B cell (primary cell): Measurements from ENCODE around the gene HBQ1. TPM values are rescaled to one million over a fixed set of nuclear protein-coding genes. Genes with fewer than 3 reads are reported as not detected.

ENCODE experiments used
- ATAC-seq: fragments of 200-7000 bp; cut with Tn5 transposase; one replicate; pipeline ENCODE4 v1.10.0; 2021; ENCODE audit warnings: low read depth, mild to moderate bottlenecking, moderate number of reproducible peaks, moderate library complexity
- CTCF ChIA-PET: fragments of 350-600 bp; sonication (Branson Sonifier 250); formaldehyde crosslinking; loops from one replicate; lab custom pipeline; 2021; ENCODE audit warnings: antibody characterized with exemption, inconsistent platforms; lab: Charles Lee
- POLR2A ChIA-PET: fragments of 350-600 bp; sonication (Branson Sonifier 250); formaldehyde crosslinking; loops from one replicate; lab custom pipeline; 2021; ENCODE audit warnings: antibody characterized with exemption; lab: Charles Lee
- DNase-seq: peaks from one replicate; pipeline ENCODE4 v3.0.0; 2013
- H2AFZ ChIP-seq: 2 replicates; pipeline ENCODE4 v1.6.1; 2012; ENCODE audit warnings: mild to moderate bottlenecking, low read depth, low read length; ENCODE audit not compliant: insufficient read depth, poor library complexity, severe bottlenecking
- H3K27ac ChIP-seq, 2 donors: 1 replicate in 1 of 2; 2 replicates in 1 of 2; pipeline ENCODE4 v1.5.1; 2012 to 2013; ENCODE audit warnings: low read length in 2 of 2, mild to moderate bottlenecking in 2 of 2, moderate library complexity in 1 of 2
- H3K27me3 ChIP-seq, 4 experiments: fragments of 200-600 bp in 1 of 4; sonication (generic) in 1 of 4; replicated peaks in 1 of 4; 1 replicate in 2 of 4; 2 replicates in 2 of 4; pipeline versions ENCODE4 v1.6.1 to v1.7.0; 2013 to 2016; ENCODE audit warnings: low read length in 3 of 4, mild to moderate bottlenecking in 2 of 4, mixed read lengths in 1 of 4, moderate library complexity in 1 of 4; ENCODE audit not compliant: insufficient read depth in 4 of 4, control insufficient read depth in 3 of 4; ENCODE audit errors: control extremely low read depth in 1 of 4
- H3K36me3 ChIP-seq, 2 experiments: replicated peaks in 1 of 2; 1 replicate in 1 of 2; 2 replicates in 1 of 2; pipeline versions ENCODE4 v1.6.1 to v1.7.1; 2013; ENCODE audit warnings: low read length in 1 of 2; ENCODE audit not compliant: insufficient read depth in 2 of 2, control insufficient read depth in 1 of 2; ENCODE audit errors: control extremely low read depth in 1 of 2, extremely low read depth in 1 of 2
- H3K4me1 ChIP-seq, 2 donors: fragments of 200-600 bp in 1 of 2; sonication (generic) in 1 of 2; 1 replicate in 1 of 2; 2 replicates in 1 of 2; pipeline versions ENCODE4 v1.5.1 to v1.6.1; 2013 to 2017; ENCODE audit warnings: low read length in 2 of 2; ENCODE audit not compliant: control insufficient read depth in 2 of 2, insufficient read depth in 2 of 2
- H3K4me2 ChIP-seq: replicated peaks from 2 replicates; pipeline ENCODE3; 2012; ENCODE audit warnings: mild to moderate bottlenecking, low read depth, low read length; ENCODE audit not compliant: poor library complexity, severe bottlenecking
- H3K4me3 ChIP-seq, 5 experiments: fragments of 200-600 bp in 1 of 5; sonication (generic) in 1 of 5; 1 replicate in 3 of 5; 2 replicates in 2 of 5; pipeline versions ENCODE4 v1.5.1 to v1.7.0; 2011 to 2016; ENCODE audit warnings: low read length in 4 of 5, mild to moderate bottlenecking in 4 of 5, low read depth in 2 of 5, control low read depth in 1 of 5, moderate library complexity in 1 of 5; ENCODE audit not compliant: insufficient read depth in 1 of 5; ENCODE audit errors: control extremely low read depth in 1 of 5, extremely low read depth in 1 of 5
- H3K79me2 ChIP-seq: fragments of 200-600 bp; sonication (generic); one replicate; pipeline ENCODE4 v1.6.0; 2016; ENCODE audit warnings: low read length; ENCODE audit not compliant: control insufficient read depth, insufficient read depth
- H3K9ac ChIP-seq: fragments of 200-600 bp; sonication (generic); 2 replicates; pipeline ENCODE4 v1.6.1; 2017; ENCODE audit warnings: mild to moderate bottlenecking, low read length, moderate library complexity
- H3K9me3 ChIP-seq, 3 donors: one replicate each; pipeline versions ENCODE4 v1.6.1 to v1.7.1; 2013; ENCODE audit warnings: low read length in 2 of 3; ENCODE audit not compliant: control insufficient read depth in 2 of 3, insufficient read depth in 1 of 3; ENCODE audit errors: control extremely low read depth in 1 of 3
- H4K20me1 ChIP-seq: 2 replicates; pipeline ENCODE4 v1.6.0; 2012; ENCODE audit warnings: mild to moderate bottlenecking, low read length; ENCODE audit not compliant: insufficient read depth, control insufficient read depth, poor library complexity, severe bottlenecking
- H3K27ac Mint-ChIP-seq: one replicate; pipeline ENCODE4 v1.8.0; 2021; ENCODE audit warnings: mixed read lengths
- H3K27me3 Mint-ChIP-seq: one replicate; pipeline ENCODE4 v1.8.0; 2021; ENCODE audit warnings: mixed read lengths
- H3K4me1 Mint-ChIP-seq: one replicate; pipeline ENCODE4 v1.8.0; 2021; ENCODE audit warnings: mixed read lengths
- H3K4me3 Mint-ChIP-seq: one replicate; pipeline ENCODE4 v1.8.0; 2021; ENCODE audit warnings: mixed read lengths
- H3K9me3 Mint-ChIP-seq: one replicate; pipeline ENCODE4 v1.8.0; 2022; ENCODE audit warnings: mixed read lengths; ENCODE audit not compliant: insufficient read depth
- EZH2 ChIP-seq: IDR thresholded peaks from 2 replicates; pipeline ENCODE4 v1.6.1; 2012; ENCODE audit warnings: borderline replicate concordance, low read depth, mild to moderate bottlenecking, moderate library complexity, low read length; ENCODE audit not compliant: insufficient read depth, poor library complexity, severe bottlenecking
- WGBS: methylation state at CpG from one replicate; pipeline ENCODE4 v1.1.5; 2013; ENCODE audit warnings: missing lambda C conversion rate; ENCODE audit not compliant: insufficient coverage; 5-methylcytosine and 5-hydroxymethylcytosine counted together
- intact Hi-C: fragments of 100-400 bp; cut with micrococcal nuclease; formaldehyde crosslinking; loops from one replicate; pipeline ENCODE4 v1.10.0; 2022
- polyA plus RNA-seq: library from polyadenylated mRNA; depleted of rRNA; stranded (reverse); fragments of >200 nt; gene quantifications from 2 replicates; pipeline ENCODE4 v1.2.3, GENCODE V29; 2012
- total RNA-seq, 2 donors: library from RNA; stranded (reverse); fragments of 120-200 nt in 1 of 2; gene quantifications; 1 replicate in 1 of 2; 2 replicates in 1 of 2; pipeline versions ENCODE4 v1.2.3 to v1.2.4, GENCODE V29; 2013 to 2022
- TF ChIP-seq, protein P1 (sequence below): fragments of 200-600 bp; IDR thresholded peaks from one replicate; pipeline ENCODE4 v1.8.0; 2022; ENCODE audit warnings: antibody characterized with exemption, mild to moderate bottlenecking

HBQ1 gene
- total and polyA plus RNA-seq, 2 donors (not counting 1 experiment from before 2014, with no cell fraction given), result not detected

DNA sequence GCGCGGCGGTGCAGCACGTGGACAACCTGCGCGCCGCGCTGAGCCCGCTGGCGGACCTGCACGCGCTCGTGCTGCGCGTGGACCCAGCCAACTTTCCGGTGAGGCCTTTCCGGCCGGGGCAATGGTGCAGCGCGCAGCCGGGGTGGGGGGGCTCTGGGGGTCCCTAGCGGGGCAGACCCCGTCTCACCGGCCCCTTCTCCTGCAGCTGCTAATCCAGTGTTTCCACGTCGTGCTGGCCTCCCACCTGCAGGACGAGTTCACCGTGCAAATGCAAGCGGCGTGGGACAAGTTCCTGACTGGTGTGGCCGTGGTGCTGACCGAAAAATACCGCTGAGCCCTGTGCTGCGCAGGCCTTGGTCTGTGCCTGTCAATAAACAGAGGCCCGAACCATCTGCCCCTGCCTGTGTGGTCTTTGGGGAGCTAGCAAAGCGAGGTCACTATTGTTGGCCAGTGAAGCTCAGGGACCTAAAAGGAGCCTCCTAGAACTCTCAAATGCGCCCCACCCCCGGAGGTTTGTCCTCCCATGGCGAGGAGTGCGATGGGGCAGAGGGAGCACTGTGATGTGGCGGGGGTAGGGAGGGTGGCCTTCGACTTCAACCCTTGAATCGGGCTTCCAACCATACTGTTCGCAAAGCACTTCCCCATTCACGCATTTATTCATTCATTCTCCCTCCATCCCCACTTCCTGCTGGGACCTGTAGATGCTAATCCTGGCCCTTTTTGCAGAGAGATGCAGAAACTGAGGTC is 13.7 kb upstream of the HBQ1 start:
- DNase-seq (no peak), ATAC-seq (no peak)
- Histone ChIP-seq H3K9me3 (peaks cover 0 to 13% (median 0%) of the 10 kb centered on the region in 3 donors), H3K9ac (no peak overlapping the region), H2AFZ (no peak overlapping the region), H3K4me3 (peak overlapping the region in 1 of 5 experiments; percentile 32), H3K4me2 (peak overlapping the region; percentile 78), H3K27me3 (peaks cover 0 to 59% (median 21%) of the 10 kb centered on the region in 4 experiments), H3K79me2 (no peaks in the 10 kb centered on the region), H3K36me3 (no peaks in the 10 kb centered on the region), H3K27ac (no peak overlapping the region), H4K20me1 (no peaks in the 10 kb centered on the region), H3K4me1 (peaks cover 18 to 23% of the 10 kb centered on the region in 2 donors)
- Mint-ChIP-seq H3K27ac (no peak overlapping the region), H3K4me3 (peak overlapping the region; percentile 59), H3K27me3 (peaks cover 45% of the 10 kb centered on the region), H3K9me3 (no peaks in the 10 kb centered on the region), H3K4me1 (peaks cover 15% of the 10 kb centered on the region)
- POLR2A ChIA-PET, result interaction anchor here (0.7 kb wide), 1 partner anchor 29 kb away, joined by 3 read pairs; no protein-coding TSS in a partner anchor
- CTCF ChIA-PET, result no interaction called here
- 6% methylated on average over 39 of the region's 45 CpGs for WGBS
- intact Hi-C loops, result no loop called here
- no peak for TF ChIP-seq EZH2
- TF ChIP-seq, protein P1, sequence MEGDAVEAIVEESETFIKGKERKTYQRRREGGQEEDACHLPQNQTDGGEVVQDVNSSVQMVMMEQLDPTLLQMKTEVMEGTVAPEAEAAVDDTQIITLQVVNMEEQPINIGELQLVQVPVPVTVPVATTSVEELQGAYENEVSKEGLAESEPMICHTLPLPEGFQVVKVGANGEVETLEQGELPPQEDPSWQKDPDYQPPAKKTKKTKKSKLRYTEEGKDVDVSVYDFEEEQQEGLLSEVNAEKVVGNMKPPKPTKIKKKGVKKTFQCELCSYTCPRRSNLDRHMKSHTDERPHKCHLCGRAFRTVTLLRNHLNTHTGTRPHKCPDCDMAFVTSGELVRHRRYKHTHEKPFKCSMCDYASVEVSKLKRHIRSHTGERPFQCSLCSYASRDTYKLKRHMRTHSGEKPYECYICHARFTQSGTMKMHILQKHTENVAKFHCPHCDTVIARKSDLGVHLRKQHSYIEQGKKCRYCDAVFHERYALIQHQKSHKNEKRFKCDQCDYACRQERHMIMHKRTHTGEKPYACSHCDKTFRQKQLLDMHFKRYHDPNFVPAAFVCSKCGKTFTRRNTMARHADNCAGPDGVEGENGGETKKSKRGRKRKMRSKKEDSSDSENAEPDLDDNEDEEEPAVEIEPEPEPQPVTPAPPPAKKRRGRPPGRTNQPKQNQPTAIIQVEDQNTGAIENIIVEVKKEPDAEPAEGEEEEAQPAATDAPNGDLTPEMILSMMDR, result no peak

DNA sequence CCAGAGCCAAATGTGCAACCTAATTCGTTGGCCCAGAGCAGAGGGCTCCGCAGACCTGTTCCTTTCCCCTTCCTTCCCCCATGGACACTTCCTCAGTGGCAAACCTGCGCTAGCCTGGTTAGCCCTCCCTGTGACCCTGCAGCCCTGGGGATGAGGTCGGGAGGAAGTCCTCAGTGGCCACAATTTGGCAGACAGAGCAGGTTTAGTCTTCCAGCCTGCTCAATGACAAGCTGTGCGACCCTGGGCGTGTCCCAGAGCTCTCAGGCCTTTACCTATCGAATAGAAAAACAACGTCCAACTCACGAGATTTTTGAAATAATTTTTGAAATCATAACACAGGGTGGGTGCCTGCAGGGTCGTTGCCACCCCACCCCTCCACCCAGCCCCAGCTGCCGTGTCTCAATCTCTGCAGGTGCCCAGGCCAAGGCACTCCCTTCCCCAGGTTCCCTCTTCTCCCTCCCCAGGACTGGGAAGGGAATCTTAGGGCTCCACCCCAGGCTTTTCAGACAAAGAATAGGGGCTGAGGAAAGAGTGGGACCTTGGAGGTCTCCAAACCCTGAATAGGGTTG is 13.1 kb upstream of the HBQ1 start:
- CTCF ChIA-PET, result no interaction called here

More for the DNA sequence above, 13.1 kb upstream of the HBQ1 start:
- Histone ChIP-seq H3K4me3 (no peak overlapping the region), H3K9ac (no peak overlapping the region), H3K27me3 (peaks cover 0 to 61% (median 21%) of the 10 kb centered on the region in 4 experiments), H3K9me3 (peaks cover 0 to 13% (median 0%) of the 10 kb centered on the region in 3 donors), H4K20me1 (no peaks in the 10 kb centered on the region), H3K79me2 (no peaks in the 10 kb centered on the region), H3K27ac (no peak overlapping the region), H3K36me3 (no peaks in the 10 kb centered on the region), H2AFZ (no peak overlapping the region), H3K4me1 (peaks cover 18 to 23% of the 10 kb centered on the region in 2 donors), H3K4me2 (no peak overlapping the region)
- peaks cover 45% of the 10 kb centered on the region for H3K27me3 Mint-ChIP-seq
- POLR2A ChIA-PET, result no interaction called here
- no peak for DNase-seq
- no peak overlapping the region for H3K27ac Mint-ChIP-seq
- no peak for TF ChIP-seq EZH2
- TF ChIP-seq, protein P1, result no peak
- H3K4me1 Mint-ChIP-seq, result peaks cover 18% of the 10 kb centered on the region
- intact Hi-C loops, result no loop called here
- ATAC-seq, result no peak
- peak overlapping the region; percentile 59 for H3K4me3 Mint-ChIP-seq
- H3K9me3 Mint-ChIP-seq, result no peaks in the 10 kb centered on the region
- WGBS, result 17% methylated on average over 7 of the region's 11 CpGs
